Heart left ventricle (tissue), 13 donors: ENCODE results near the gene CYB5R4.

Source experiments
- POLR2A ChIP-seq, 2 donors: fragments of 450-650 bp; IDR thresholded peaks; one replicate each; pipeline ENCODE4 v1.6.1; 2017; ENCODE audit warnings: antibody characterized with exemption in 2 of 2, mild to moderate bottlenecking in 2 of 2, moderate library complexity in 2 of 2
- TF ChIP-seq, protein P1 (sequence below), 12 donors: fragments of 200-600 bp; sonication (generic) in 4 of 12; IDR thresholded peaks; one replicate each; pipeline versions ENCODE4 v1.5.0 to v1.8.0; 2018 to 2022; ENCODE audit warnings: antibody characterized with exemption in 12 of 12, mild to moderate bottlenecking in 5 of 12
- donor health status: ischemic (EF 13 %, LVEDD 7.1; RV severe dilation, severe dysfunction).
- donor health status: DM: no; HTN: yes; CAD: no.
- donor health status: DM: no; HTN: no; CAD: no.
- donor health status: ischemic (EF 25% LVEDD 6.9; RV normal size, moderate dysfunction).
- donor health status: ischemic (EF 25% LVEDD 5.7; RV mildly dilated, moderate dysfunction).
- donor health status: ischemic (EF 35%, LVEDD 5.7; RV mildly dilated, moderate dysfunction).
- donor health status: nonischemic (EF 11% LVEDD 7.7; RV severe dilation, severe dysfunction).
- donor health status: DM: yes; HTN: yes; CAD: no.
- donor health status: PGD.
- donor health status: ischemic (EF 29% LVEDD 5.4; RV normal size, mild dysfunction).
- donor health status: nonischemic (EF 23%, LVEDD 6.1; RV moderate dilation, normal function).

DNA sequence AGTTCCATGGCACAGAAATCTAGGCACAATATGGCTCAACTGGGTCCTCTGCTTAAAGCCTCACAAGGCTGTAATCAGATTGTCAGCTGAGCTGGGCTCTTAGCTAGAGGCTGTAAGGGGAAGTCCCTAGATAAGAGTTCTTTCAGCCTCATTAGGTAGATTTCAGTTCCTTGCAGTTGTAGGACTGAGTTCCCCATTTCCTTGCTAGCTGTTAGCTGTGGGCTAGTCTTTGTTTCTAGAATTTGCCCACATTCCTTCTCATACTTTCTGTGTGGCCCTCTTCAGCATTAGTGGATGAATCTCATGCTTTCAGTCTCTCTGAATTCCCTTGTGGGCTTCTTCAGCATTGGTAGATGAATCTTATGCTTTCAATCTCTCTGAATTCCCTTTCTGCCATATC, 103.1 kb downstream of the CYB5R4 start:
- TF ChIP-seq, protein P1, sequence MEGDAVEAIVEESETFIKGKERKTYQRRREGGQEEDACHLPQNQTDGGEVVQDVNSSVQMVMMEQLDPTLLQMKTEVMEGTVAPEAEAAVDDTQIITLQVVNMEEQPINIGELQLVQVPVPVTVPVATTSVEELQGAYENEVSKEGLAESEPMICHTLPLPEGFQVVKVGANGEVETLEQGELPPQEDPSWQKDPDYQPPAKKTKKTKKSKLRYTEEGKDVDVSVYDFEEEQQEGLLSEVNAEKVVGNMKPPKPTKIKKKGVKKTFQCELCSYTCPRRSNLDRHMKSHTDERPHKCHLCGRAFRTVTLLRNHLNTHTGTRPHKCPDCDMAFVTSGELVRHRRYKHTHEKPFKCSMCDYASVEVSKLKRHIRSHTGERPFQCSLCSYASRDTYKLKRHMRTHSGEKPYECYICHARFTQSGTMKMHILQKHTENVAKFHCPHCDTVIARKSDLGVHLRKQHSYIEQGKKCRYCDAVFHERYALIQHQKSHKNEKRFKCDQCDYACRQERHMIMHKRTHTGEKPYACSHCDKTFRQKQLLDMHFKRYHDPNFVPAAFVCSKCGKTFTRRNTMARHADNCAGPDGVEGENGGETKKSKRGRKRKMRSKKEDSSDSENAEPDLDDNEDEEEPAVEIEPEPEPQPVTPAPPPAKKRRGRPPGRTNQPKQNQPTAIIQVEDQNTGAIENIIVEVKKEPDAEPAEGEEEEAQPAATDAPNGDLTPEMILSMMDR (IDR thresholded peaks at IDR 0.05) = no peak
- TF ChIP-seq POLR2A (IDR thresholded peaks at IDR 0.05) = no peak
